T follicular helper cell (primary cell): Measurements from ENCODE around the gene CES1.
"Not testable (repeated sequence)": the region's sequence is repeated elsewhere in the genome, so short reads cannot be mapped to it uniquely, and the experiment has no call there.

ENCODE experiments used
- DNase-seq: peaks from one replicate; pipeline ENCODE4 v3.0.0-alpha.2; 2020; ENCODE audit warnings: low read depth
- total RNA-seq, 2 experiments: gene quantifications; one replicate each; lab custom pipeline; 2026; lab: John Stamatoyannopoulos, UW

Gene CES1
- 0 to 0.04 reads per million in 2 experiments for total RNA-seq

DNA sequence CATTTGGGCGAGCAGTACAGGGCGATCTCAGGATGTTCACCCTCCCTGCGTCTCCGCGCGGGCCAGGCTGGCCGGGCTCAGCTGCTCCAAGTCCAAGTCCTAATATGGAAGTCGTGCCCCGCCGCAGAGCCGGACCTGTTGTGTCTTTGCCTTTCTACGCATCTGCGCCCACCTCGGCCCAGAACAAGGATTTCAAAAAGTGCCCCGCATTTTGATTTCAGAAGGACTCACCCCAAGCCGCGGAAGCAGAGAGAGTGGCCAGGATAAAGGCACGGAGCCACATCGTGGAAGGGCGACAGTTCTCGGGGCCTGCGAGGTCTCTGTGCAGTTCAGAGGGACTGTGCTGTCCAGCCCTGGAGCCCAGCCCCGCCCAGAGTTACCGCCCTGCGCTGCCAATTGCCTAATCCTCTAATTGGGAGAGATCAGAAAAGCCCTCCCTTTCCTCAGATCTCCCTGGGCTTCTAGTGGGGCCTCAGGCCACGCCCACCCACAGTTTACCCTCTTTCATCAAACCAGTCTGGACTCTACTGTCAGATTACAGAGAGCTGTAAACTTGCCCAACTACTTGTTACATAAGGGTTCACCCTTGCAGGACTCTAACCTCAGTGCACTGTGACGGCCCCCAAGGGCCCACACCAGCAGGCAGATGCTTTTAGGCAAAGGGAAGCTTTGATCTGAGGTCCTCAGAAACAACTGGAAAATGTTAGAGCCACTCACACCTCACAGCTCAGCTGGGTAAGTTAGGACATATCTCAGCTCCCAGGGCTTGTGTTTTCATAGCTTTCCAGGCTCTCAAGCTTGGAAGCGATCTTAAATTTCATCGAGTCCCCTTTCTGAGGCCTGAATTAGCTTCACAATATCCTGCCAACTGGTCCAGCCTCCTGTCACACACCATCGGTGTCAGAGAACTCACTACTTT is at the start of gene CES1:
Gene CES1, minus strand, starts transcription at position 324 of the 919 bp plus-strand sequence. Its CDS starts 41 bp downstream, at position 283.
- DNase-seq, result no peak

DNA sequence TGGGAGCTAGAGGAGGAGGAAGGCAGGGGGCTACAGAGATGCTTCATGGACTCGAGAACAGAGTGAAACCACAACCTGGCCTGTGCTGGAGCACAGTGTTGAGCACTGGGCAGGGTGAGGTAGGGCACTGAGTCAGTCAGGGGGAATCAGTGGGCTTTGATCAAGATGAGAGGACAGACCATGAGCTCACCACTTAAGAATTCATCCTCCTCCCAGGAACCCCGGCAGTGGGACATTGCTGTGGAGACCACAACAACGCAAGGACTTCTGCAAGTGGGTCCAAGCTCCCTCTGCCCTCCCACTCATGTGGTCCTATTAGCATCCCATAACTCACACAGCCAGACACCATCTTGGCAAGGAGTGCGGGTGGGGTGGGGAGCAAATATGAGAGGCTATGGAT is 44.0 kb upstream of the CES1 start:
- no peak for DNase-seq

DNA sequence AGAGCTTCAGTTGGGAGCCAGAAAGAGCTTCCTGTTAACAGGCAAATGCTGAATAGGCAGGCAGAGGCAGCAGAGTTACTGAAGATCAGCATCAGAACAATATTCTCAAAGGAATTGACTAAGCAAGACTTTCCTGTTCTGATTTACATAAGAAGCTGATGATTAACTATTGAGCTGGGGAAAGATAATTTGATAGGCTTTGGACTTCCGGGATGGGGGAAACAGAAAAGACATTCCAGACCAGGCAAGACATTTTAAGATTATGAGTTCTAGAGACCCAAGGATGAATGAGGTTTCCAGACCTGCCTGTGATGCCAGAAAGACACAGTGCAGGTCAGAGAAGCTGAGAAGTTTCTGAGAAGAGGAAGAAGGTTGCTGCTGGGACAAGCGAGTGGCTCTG is 42.4 kb upstream of the CES1 start, which contains the start of gene CES5A:
Gene CES5A, minus strand, starts transcription at position 101 of the 400 bp plus-strand sequence. CDS start 152 bp downstream, outside the sequence.
- no peak for DNase-seq

DNA sequence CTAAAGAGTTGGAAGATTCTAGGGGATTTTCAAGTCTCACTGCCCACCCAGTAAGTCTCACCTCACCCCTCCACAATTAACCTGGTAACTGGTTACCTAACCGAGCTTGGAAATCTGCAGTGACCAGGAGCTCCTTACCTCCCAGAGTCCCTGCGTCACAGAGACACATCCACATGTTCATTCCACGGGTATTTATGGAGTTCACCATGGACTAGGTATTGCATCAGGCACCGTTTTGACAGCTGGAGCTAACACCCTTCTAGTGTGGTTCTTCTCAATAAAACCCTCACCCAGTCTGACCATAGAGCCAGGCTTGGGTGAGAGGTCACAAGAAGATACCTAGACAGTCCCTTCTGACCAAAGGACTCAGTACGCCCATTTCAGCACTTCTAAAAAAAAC is 40.2 kb upstream of the CES1 start:
- DNase-seq, result no peak

DNA sequence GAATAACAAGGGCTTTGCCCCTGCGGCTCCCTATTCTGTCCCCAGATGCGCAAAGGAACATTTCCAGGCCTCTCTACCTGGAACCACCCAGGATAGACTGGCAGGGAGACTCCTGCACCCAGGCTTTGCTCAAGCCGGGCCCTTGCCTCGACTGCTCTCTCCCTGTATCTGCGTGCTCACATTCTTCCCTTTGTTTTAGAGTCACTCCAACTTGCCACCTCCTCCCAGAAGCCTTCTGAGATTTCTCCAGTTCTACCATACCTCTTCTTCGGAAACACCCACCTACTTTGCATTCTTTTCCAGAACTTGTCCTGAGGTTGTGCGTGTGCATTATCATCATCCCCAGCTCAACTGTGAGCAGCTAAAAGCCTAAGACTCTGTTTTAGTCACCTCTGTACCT is 39.2 kb upstream of the CES1 start:
- no peak for DNase-seq

DNA sequence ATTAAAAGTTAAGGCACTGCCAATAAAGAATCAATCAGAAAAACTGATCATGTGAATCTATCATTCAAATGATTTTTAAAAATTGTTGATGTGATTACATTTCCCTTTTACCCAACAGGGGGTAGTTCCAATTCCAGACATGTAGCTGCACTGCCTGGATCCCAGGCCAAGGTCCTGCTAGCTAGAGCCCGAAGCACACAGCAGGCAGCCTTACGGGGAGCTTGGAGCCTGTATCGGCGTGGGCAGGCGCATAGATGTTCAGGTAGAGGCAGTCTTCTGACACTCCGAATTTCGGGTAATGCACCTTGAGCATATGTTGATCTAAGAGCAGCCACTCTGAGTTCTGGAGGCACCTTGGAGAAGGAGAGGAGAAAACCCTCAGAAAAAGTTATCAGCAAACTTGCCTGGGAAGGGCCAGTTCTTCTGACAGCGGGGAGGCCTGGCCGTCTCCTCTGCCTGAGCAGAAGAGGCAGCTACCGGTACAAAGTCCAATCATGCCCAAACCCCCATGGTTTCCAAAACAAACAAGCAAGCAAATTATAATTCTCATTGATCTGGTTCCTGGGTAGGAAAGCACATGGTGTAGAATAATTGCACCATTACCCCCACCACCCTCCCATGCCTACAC is 38.6 kb upstream of the CES1 start:
- no peak for DNase-seq

DNA sequence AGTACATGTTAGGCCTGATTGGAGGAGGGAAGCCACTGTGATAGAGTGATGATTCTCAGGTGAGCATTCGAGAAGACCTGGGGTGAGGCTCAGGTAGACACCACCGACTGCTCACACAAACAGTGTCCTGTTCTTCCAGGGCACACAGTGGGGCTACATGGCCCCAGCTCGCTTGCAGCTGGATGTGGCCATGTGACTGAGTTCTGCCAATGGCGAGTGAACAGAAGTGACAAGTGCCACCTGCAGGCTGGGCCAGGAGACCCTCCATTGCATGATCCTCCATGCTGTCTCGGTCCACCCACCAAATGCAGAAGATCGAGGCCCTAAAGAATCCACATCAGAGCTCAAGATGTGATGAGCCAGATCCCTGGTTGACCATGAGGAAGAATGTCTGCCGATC is 36.1 kb upstream of the CES1 start:
- no peak for DNase-seq

DNA sequence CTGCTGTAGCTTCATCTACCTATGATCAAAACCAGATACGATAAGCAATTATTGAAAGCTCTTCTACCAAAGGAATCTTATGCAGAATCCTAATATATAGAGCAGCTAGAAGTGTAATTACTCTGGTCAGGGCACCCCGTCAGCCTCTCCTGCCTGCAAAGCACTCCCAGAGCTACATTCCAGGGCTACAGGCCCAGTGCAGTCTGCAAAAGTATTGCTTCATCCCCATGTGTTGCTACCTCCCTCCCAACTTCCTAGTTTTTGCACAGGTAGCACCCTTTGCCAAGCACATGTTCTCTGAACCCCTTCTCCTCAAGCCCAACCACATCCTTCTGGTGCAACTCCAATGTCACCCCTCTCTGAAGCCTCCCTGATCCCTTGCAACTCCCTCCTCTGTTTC is 35.2 kb upstream of the CES1 start:
- DNase-seq, result no peak

DNA sequence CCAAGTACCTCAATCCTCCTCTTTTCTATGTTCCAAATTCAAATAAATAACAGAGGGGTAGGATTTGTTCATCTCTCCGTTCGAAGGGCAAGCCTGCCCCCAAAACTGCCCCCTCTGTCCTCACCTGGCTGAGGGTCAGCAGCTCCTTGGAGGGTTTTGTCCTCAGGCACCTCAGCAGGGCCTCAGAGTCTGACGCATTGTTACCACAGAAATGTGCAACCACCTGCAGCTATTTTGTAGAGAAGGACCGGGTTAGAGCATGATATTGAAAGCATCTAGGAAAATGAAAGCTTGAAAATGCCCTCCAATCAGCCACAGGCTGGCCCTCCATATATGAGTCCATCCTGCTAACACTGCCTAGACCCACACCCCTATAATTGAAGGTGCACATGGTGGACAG is 28.4 kb upstream of the CES1 start:
- no peak for DNase-seq

DNA sequence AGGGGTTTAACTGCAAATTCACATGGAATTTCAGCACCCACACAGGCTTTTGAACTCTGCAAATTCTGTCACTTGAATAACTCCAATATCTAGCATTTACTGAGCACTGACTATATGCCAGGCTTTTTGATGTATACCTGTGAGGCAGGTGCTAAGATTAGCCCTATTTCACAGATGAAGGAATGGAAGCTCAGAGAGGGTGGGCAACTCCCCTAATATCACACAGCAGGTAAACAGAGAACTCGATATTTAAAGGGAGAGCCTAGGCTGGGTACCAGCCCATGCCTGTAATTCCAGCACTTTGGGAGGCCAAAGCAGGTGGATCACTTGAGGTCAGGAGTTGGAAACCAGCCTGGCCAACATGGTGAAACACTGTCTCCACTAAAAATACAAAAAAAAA is 24.8 kb upstream of the CES1 start:
- not testable (repeated sequence) for DNase-seq

DNA sequence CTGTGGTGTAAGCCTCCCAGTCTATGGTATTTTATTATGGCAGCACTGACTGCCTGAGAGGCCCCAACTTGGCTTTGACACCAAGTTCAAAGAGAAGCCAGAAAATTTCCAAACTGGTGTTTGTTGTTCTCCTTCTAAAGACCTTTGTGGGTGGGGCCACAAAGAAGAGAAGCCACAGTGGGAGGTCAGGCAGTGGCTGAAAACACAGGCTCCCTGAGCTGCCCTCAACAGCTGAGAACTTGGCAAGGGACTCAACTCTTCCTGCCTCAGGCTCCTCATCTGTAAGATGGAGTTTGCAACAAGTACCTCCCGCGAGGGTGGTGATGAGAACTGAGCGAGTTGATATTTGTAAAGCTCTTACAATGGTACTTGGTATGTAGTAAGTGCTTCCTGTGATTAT is 24.1 kb upstream of the CES1 start:
- no peak for DNase-seq

DNA sequence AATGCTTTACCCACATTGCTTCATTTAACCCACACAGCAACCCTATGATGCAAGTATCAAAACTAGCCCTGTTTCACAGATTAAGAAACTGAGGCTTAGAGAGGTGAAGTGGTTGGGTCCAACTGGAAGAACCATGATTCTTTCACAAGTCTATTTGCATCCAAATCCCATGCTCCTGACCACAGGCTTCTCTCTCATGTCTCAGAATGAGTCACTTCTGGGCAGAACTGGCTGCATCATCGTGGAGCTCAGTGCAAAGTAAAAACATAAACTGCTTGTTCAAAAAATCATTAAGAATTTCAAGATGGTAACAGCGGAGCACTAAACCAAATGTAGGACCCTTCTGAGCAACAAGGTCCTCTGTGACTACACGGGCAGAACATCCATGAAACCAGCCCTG is 20.2 kb upstream of the CES1 start:
- no peak for DNase-seq

DNA sequence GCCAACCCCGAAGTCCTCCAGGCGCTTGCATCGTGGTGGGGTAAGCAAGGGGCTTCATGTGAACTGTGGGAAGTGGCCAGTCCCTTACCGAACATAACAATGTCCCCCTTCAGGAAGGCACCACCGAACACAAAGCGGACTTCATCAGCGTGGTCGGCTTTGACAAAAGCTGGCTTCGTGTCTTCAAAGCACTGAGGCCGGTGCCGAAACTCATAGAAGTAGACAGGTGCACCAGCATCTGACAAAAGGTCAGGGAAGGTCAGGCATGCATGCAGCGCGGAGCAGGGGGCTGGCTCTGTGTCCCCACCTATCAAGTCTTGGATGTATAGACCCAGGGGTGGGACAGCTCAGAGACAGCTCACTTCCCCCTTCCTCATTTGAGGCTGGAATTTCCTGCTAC is 16.6 kb upstream of the CES1 start:
- DNase-seq, result no peak

DNA sequence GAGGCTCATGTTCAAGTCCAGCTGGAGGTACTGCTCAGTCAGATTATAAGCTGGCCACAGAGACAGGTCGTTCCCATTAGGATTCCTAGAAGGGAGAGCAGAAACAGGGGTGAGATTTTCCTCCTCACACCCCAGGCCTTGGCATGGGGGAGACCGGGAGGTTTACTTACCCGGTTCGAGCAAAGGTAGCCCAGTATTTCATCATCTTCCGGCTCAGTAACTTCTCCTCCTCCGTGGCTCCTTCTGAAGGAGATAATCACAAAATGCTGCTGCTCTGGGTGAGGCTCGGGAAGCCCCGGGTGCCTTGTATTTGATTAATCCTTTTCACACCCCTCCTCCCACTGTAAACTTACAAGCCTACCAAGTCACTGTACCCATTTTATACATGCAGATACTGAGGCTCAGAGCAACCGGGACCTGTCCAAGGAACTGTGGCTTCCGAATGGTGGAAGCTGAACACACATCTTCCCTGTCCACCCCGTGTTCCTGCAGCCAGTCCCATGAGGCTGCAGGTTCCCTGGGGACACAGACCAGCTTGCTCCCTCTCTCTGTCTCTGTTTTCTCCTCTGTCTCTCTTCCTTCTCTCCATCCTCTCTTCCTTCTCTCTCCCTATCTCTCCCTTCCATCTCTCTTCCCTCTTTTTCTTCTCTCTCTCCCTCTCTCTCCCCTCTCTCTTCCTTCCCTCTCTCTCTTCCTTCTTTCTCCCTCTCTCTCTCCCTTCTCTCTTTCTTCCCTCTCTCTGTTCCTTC is 13.9 kb upstream of the CES1 start:
- DNase-seq, result no peak

DNA sequence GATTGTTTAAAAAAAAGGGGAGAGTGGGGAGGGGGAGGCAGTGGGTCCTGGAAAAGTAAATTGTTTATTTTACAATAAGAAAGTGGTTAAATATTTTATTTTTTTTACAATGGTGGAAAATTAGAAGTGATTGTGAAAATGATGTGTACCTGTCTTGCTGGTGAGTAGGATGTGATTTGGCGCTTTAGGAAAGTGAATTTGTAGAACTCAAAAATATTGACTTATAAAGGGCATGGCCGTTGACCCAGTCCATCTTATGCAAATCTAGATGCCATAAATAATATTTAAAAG is 10.2 kb upstream of the CES1 start:
- DNase-seq, result no peak

DNA sequence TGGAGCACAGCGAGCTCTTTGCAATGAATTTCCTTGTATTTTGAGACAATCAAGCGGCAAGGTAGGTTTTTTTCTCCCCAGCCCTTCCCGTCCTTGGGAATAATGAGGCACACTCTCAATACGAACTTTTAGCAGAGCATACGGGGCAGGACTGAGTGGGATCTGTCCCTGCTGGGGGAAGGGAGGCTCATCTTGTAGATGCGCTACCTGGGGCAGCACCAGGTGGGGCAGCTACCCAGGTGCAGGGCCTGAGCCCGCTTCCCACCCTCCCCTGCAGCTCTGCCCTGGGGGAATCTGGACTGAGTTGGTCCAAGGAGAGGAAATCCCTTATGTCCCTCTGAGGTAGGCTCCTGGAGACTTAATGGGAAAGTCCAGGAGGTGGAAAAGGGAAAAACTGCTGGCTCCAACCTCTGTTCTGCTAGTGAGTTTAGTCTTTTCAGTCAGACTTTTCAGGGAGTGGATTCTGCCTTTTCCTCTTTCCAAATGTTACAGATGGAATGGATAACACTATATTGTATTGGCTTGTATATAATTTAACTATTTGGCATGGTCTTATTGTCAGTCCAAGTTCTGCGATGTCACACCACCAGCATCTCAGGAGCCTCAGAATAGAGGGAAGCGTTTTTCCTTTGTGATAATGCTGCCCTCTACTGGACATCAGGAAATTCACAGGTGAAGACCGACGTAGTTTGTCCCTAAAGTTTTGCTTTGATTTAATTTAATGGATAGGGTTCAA is 9.6 kb upstream of the CES1 start:
- no peak for DNase-seq

DNA sequence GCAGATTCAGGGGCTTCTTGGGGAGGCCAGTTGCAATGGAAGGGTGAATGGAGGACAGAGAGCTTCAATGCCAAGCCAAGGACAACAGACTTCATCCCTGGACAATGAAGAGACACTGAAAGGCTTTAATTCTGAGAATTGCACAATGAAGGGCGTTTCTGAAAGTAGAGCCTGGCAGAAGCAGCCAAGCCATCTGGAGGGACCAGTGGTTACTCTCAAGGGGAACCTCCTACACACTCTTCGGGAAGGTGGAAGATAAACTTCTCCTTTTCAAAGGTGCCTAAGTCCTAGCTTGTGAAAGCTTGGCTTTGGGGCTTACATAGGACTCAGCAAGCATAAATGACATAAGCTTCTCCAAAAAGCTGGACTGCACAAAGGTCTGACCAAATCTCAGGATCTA is 6.2 kb upstream of the CES1 start:
- DNase-seq, result no peak

DNA sequence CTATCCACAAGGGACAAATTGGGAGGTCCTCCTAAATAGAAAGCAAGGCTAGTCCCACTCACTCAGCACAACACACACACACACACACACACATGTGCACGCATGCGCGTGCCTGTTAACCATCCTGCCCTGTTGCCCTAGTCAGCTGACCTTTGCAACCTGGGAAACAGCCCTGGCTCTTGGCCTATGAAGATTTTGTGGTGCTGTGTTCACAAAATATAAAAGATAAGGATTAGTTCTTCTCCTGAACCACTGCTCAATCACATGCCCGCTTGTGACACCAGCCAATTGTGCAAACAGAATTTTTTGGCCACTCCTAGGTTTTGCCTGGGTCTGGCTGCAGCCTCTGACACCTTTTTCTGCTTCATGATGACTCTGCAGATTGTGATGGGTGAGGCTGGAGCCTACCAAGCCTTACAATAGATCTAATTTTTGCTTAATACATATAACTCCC is 3.3 kb upstream of the CES1 start:
- no peak for DNase-seq

DNA sequence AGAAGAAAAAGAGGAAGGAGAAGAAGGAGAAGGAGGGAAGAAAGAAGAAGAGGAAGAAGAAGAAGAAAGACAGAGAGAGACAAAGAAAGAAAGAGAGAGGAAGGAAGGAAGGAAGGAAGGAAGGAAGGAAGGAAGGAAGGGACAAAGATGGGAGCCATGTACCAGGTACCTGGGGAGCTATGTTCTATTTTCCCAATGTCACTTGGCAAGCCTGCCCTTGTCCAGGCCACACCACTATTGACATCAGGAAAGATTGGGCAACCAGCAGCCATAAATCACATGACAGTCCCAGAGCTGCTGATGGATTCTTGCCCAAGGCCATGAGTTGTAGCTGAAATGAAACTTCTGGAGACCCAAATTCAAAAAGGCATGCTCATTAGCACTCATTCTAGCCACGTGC is 2.7 kb upstream of the CES1 start:
- no peak for DNase-seq

DNA sequence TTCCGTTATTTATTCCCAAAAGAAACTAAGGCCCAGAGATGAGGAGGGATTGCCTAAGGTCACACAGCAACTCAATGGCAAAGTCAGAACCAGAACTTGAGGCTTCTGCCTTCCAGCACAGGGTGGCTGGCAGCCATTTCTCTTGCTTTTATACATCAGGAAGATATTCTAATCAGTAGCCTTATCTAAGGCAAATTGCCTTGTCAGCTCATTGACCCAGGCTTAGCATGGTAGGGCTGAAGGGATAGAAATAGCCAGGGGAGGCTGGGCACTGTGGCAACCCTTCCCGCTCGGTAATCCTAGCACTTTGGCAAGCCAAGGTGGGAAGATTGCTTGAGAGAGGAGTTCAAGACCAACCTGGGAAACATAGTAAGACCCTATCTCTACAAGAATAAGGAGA is 2.3 kb upstream of the CES1 start:
- not testable (repeated sequence) for DNase-seq

DNA sequence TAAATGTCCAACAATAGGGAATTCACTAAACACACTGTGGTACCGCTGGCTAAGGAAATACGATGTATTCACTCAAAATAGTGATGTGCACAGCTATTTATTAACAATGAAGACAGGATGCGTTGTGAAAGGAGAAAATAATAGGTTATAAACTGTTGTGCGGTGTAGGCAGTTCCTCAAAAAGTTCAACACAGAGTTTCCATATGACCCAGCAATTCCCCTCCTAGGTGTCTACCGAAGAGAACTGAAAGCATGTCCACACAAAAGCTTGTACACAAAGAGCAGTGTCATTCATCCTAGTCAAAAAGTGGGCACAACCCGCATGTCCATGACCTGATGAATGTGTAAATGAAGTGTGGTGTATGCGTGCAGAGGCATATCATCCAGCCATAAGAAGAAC is 1.2 kb upstream of the CES1 start:
- no peak for DNase-seq

DNA sequence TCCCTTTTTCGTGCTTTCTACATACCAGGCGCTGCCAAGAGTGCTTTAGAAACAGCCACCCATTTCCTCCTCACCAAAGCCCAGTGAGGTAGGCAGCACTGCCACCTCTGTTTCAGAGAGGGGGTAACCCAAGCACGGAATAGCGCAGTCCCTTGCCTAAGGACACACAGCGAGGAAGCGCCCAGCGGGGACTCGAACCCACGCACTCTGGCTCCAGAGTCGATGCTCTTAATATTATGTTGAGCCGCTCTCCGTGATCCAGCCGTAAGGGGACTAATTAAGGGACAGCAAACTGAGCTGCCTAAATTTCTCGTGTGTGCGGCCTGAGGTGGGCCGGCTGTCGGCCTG is 497 bp downstream of the CES1 start:
- no peak for DNase-seq
